Stimulated activated CD8-positive, alpha-beta memory T cell treated with anti-CD3 and anti-CD28 coated beads, Interleukin-15, amount 100 ng/mL, for 4 hours (primary cell): ENCODE data around the gene PINK1.
"Not testable (repeated sequence)": the region's sequence is repeated elsewhere in the genome, so short reads cannot be mapped to it uniquely, and the experiment has no call there.

ENCODE experiments used
- DNase-seq, 2 donors: peaks; one replicate each; pipeline ENCODE4 v3.0.0-alpha.2; 2020; ENCODE audit warnings: low read depth in 2 of 2

Gene PINK1

DNA sequence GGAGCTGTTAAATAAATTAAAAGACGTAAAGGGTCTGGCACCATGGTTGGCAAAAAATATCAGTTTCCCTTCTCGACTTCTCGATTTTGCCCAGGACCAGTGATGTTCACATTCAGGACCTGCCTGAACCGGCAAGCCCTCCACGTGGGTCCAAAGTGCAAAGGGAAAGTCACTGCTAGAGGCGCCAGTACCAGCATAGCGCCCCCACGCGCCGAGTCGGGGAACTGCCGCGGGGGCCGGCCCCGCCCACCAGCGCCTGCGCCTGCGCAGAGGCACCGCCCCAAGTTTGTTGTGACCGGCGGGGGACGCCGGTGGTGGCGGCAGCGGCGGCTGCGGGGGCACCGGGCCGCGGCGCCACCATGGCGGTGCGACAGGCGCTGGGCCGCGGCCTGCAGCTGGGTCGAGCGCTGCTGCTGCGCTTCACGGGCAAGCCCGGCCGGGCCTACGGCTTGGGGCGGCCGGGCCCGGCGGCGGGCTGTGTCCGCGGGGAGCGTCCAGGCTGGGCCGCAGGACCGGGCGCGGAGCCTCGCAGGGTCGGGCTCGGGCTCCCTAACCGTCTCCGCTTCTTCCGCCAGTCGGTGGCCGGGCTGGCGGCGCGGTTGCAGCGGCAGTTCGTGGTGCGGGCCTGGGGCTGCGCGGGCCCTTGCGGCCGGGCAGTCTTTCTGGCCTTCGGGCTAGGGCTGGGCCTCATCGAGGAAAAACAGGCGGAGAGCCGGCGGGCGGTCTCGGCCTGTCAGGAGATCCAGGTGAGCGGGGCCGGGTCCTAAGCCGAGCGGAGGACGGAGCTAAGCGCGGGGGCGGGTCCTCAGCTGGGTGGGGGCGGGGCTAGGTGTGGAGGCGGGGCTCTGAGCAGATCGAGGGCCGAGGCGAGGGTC is at the start of gene PINK1:
PINK1 (plus strand) TSS at position 269 of the 875 bp plus-strand sequence; CDS start at position 360, 91 bp downstream.
- DNase-seq, result peak; percentile 68 to 71

DNA sequence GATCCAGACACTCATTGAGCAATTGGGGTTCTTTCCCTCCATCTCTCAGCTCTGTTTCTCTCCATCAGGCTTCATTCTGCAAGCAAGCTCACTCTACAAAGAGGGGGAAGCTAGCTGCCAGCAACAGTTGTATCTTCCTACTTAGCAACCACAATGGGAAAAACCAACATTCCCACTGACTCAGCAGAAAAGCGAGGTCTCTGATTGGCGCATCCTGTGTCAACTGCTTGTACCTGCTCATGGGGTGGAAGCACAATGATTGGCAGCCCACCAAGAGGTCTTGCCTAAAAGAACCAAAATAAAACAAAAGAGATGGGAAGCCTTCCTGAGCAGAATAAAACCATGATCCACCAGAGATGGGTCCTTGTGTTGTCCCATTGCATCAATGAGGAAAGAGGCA is 48.4 kb upstream of the PINK1 start:
- no peak for DNase-seq

DNA sequence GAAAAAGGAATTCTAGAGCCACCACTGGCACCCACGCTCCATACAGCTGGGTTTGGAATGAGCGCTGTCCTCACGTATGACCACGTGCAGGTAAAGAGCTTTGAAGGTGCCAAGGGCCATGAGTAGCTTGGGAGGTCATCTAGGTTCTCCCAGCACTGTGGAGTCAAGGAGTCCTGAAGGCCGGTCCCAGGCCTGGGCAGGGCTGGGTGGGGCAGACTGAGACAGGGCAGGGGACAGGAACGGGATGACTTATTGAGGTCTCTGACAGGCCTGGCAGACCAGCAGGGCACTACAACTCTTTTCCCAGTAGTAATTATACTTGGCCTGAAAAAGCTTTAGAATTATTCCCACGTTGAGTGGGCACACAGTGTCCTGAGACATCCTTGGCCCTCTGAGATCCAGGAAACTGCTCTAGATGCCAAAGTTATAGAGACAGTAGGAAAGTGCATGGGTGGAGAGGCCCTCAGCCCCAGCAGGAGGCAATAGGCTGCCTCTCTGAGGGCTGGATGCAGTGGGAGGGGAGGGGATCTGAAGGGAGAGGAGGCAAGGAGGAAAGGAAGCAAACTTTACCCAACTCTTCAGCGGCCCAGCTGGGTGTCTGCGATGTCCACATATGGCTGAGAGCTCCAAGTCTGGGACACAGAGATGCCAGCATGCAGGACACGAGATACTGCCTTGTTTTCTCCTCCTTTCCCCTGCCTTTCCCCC is 46.2 kb upstream of the PINK1 start:
- DNase-seq, result no peak

DNA sequence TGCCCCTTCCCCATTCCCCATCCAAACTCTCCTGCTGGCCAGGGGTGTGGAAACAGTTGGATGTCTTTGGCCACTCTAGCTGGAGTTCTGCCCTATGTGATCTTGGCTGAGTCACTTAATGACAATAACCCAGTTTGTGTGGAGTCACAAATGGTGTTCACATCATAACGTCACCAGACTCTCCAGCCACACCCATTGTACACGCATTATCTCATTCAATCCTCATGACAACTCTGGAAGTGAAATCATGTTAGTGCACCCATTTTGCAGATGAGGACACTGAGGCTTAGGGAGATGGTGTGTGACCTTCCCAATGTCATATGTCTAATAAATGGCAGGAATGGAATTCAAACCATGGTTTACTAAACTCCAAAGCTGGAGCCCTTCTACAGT is 45.6 kb upstream of the PINK1 start:
- DNase-seq, result no peak

DNA sequence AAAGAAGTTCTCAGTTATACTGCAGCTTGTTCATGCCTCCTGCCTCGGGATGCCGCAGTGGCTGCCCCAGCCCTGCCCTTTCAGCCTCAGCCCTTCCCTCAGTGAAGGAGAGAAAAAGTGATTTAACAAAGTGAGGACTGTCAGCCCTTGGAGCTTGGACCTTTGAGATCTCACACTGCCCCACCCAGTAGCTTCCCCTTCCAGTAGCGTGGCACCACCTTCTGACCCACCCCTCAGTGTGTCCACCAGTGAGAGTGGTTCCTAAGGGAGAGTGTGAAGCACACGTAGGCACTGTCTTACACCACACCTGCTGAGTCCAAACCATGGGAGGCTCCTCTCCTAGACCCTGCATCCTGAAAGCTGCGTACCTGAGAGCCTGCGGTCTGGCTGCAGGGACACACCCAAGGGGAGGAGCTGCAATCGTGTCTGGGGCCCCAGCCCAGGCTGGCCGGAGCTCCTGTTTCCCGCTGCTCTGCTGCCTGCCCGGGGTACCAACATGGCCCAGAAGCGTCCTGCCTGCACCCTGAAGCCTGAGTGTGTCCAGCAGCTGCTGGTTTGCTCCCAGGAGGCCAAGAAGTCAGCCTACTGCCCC is 44.5 kb upstream of the PINK1 start, which contains the start of gene CDA:
CDA (plus strand) TSS at position 464 of the 592 bp plus-strand sequence; CDS start at position 497, 33 bp downstream.
- no peak for DNase-seq

DNA sequence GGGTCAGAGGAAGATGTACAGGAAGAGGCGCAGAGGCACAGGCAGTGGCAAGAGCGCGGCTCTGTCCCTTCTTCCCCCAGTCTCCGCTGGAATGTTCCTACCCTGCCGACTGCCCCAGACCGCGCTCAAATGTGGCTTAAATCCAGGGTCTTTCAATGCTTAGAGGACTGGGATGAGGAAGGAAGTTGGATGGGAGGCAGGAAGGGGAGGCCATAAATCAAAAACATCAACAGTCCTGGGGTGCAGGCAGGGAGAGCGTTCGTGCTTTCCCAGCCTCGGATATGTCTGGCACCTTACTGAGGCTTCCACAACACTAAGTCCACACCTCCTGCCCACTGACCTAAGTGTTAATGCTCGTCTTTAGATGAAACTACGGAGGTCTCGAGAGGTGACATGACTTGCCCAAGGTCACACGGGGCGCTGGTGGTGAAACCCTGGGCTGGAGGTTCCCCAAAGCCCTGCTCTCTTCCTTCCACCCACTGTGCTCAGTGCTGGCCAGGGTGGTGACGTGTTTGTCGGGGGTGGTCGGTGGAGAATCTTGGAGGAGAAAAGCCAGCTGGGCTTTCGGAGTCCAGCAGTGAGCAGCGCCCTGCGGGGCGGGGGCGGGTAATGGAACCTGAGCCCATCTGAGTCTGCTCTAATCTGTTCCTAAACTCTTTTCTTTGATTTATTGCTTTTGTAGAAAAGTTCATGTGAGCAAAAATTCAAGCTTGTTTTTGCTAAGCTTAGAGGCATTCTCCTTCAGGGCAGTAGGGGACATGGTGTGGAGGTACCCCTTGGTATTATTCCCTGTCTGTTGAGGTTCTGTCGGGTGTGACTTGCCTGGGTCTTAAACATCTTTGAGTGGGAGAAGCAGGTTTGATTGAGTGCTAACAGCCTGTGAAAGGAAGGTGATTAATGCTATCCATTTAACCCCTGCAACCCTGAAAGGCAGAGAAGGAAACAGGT is 43.7 kb upstream of the PINK1 start:
- DNase-seq, result no peak

DNA sequence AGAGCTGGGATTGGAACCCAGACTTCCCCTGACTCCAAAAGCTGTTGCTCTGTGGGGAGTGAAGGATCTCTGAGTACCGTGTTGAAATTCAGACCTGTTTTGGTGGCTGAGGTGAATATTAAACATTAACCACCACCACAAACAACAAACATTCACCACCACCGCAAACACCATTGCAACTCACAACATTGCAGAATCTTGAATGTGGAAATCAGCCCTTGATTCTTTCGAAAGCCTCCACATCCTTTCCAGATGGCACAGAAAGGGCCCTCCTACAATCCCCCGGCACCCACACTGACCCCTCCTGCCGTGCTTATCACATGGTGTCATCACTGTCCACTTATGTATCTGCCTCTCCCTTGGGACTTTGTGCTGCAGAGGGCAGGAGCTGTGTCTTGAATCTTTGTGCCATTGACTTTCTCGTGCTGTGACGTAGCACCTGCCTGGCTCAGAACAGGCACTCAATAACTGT is 42.9 kb upstream of the PINK1 start:
- no peak for DNase-seq

DNA sequence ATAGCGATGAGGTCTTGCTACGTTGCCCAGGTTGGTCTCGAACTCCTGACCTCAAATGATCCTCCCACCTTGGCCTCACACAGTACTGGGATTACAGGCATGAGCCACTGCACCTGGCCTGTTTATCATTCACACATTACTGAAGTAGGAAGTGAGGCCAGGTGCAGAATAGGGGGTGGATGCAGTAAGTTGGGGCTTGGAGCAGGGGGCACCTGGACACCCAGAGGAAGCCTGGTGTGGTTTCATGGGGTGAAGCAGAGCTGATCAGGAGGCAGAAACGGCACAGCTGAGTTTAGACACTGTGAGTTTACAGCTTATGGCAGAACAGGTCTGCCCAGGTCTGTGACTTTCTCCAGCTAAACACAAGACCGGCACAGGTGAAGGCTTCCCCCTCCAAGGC is 39.5 kb upstream of the PINK1 start:
- DNase-seq, result no peak

DNA sequence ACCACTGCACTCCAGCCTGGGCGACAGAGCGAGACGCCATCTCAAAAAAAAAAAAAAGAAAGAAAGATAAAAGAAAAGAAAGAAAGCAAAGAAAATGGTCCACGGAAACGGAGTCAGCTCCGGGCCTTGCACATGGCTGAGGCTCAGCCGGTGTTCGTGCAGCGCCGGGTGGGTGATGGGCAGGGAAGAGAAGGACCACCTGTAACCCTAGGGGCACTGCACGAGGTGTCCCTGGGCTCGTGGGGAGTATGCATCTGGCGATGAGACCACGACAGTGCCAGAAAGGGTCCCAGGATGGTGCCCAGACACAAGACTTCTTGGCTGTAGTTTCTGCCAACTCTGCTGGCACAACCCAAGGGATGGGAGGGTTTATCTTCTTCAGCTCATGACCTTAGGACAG is 38.5 kb upstream of the PINK1 start:
- DNase-seq, result no peak

DNA sequence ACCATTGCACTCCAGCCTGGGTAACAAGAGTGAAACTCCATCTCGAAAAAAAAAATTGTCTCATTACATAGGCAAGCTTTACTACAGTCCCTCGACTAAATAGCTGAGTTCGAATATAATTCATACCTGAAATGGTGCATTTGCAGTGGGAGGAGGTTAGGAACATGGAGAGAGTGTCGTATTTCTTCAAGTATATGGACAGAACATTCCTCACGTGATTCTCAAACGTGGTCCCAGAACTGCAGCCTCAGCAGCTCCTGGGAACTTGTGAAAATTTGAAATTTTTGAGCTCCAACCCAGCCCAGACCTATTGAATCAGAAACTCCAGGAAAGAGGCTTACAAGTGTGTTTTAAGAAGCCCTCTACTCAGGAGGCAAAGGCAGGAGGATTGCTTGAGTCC is 37.2 kb upstream of the PINK1 start:
- no peak for DNase-seq

DNA sequence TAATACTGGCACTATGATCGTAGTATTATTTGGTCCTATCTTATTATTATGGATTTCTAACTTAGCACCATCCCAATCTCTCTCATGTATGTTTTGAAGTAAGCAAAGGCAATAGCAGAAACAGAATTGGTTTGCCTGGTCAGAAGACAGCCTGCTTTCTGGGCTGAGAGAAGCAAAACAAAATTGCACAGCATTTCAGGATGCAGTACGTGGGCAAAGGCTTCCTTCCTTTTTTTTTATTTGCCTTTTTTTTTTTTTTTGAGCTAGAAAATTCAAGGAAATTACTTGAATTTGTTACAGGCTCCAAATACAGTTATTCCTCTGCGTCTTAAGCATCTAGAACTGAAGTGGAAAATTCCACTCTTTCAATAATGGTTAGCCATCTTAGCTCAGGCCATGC is 35.6 kb upstream of the PINK1 start:
- no peak for DNase-seq

DNA sequence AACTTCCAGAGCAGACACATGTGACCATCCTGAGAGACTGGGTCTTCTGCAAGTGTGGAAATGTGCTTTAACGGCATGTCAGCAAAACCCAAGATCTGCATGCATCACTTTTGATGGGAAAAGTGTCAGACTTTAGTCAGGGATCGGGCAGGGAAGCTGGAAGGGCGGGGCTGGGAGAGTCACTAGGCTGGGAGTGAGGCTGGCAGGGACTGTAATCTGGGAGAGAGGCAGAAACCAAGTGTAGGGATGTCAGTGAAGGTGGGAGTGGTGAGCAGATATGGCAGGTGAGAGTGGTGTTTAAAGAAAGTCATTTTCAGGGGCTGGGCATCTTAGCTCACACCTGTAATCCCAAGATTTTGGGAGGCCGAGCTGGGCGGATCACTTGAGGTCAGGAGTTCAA is 33.1 kb upstream of the PINK1 start:
- DNase-seq, result no peak

DNA sequence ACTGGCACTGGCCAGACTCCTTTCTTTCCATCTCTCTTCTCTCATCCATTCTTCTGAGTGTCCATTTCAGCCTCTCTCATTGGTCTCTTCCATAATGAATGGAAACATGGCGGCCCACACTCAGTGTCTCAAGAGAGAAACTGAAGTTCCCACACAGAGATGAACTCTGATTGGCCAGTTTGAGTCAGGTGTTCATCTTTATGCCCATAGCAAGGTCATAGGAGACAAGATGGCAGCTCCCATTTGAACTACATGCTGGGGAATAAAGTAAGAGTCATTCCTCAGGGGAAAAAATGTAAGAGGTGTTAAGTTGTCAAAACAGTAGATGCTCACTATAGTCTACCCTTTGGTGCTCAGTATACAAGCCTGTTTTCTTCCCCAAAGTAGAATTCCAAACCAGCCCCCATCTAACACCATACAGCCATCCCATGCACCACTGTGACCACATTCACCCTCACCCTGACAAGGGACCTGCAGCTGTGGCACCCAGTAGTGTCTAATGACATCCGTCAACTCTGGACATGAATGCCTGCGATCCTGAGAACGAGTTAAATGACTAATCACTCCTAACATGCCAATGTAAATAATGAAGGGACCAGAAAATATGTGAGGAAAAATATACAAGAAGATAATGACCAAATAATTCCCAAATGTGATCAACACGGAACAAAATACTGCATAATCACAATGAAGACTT is 32.0 kb upstream of the PINK1 start:
- DNase-seq, result no peak

DNA sequence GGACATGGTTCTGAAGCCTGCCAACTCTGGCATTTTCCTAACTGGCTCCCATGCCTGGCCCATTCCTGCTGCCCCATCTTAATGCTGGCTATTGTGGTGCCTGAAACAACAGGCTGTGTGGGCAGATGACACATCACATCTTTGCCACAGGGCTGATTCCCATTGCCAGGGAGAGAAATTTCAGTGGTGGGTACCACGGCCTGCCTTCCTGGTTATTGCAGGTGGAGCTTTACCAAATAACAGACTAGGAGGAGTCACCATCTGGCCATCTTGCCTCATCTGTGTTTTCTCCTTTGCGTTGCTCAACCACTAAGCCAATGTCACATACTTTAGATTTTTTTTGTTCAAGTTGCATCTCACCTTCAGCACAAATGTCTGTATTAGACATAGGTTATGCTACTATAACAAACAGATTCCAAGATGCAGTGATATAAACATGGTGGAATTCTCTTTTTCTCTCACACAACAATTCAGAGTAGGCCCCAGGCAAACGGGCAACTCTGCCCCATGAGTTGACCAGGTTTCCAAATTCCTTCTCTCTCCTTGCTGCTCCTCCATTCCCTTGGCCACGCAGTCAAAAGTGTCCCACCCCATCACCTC is 30.3 kb upstream of the PINK1 start:
- DNase-seq, result no peak

DNA sequence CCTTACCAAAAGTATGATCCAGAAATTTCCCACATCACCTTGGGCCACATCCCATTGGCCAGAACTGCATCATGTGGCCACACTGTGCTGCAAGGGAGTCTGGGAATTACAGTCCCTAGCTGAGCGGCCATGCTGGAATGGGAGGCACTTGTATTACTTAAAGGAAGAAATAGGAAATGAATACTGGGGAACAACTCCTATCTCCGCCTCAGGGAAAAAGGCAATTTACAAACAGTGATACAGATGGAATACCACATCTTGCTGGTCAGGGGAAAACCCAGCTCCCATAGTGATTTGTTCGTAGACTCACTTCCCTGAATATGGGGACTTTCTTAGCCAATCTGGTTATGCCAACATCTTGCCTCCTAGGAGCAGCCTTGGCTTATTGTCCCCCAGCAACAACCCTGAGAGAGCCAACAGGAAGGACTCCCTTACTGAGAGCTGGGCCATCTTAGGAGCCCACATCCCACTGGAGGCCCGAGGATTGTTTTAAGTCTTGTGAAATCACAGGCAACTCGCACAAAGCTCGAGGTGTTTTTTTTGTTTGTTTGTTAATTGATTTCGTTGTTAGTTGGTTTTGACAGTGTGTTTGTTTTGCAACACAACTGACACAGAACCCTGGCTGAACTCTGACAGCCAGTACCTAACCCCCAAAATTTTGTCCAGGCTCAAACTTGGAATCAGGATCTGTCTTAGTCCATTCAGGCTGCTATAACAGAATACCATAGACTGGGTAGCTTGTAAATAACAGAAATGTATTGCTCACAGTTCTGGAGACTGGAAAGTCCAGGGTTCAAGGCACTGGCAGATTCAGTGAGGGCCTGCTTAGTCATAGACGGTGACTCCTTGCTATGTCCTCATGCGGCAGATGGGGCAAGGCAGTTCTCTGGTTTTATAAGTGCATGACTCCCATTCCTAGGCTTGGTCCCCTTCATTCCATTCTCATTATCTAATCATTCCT is 29.5 kb upstream of the PINK1 start:
- DNase-seq, result no peak

DNA sequence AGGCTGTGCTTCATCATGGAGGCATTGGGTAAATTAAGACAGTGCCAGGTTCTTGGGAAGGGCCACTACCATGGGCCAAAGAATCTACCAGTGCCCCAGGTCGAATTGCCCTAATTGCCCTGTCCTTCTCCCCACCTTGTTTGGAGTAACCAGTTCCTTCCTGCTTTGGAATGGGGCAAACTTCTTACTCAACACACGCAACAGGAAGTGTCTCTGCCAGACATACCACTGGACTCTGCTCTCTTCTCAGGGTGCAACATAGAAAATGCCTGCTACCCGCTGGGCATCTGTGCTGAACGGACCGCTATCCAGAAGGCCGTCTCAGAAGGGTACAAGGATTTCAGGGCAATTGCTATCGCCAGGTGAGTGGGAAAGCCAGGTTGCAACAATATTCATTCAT is 28.6 kb upstream of the PINK1 start:
- no peak for DNase-seq

DNA sequence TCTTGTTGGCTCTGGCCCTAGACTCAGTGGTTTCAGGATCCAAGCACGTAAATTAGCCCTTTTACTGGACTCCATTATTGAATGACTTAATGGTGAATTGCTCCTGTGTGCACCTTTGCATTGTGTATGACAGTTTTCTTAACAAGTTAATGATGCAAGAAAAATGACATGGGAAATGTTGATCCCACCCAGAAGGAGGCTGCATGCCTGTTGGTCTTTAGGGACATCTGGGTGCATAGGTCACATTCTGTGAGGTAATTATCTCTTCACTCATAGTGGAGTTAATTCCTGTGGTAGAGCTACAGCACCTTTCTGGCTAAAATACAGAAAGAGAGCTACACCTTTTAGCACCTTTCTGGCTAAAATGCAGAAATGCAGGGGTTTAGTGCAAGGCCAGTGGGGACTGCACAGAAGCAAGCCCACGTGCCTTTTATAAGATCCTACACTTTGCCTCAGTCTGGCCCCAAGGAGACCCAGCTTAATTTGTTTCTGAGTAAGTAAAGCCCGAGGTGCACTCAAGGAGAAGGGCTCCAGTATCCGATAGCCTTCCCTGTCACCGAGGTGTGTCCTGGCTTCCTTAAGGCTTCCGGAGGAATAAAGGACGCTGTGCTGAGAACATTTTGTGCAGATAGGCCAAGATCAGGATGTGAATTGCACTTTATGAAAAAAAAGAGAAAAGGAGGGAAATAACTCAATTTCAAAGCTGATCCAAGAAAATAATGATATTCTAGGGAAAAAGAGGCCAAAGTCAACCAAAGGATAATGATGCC is 26.3 kb upstream of the PINK1 start:
- DNase-seq, result not testable (repeated sequence)

DNA sequence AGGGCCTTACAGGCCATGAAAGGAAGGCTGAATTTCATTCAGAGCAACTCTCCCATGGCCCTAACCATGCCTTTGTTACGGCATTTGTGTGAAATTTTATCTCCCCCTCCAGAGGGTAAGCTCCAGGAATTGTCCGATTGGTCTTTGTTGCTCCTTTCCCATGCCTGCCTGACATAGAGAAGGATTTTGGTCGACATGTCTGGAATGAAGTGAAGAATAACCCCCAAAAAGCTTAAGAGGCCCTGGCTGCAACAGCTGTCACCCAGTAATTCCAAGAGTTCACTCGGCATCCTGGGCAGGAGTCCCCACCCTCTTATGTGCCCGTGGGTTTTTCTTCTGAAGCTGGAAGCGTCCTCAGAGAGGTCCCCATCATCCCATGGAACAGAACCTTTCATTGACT is 23.7 kb upstream of the PINK1 start:
- no peak for DNase-seq
